DOHH2 (cell line): Measurements from ENCODE around the gene PNMA3.
"Not testable (repeated sequence)": the region's sequence is repeated elsewhere in the genome, so short reads cannot be mapped to it uniquely, and the experiment has no call there.

Experiments used
- H3F3A ChIP-seq: fragments of 200-600 bp; sonication (generic), shearing (Covaris generic); 2 replicates; pipeline ENCODE4 v1.6.0; 2016; ENCODE audit warnings: antibody characterized with exemption, mild to moderate bottlenecking; ENCODE audit not compliant: control insufficient read depth, insufficient read depth
- H3K27ac ChIP-seq: fragments of 200-600 bp; sonication (generic); 2 replicates; pipeline ENCODE4 v1.5.1; 2014; ENCODE audit warnings: low read depth, mild to moderate bottlenecking, low read length, moderate library complexity
- H3K27me3 ChIP-seq: fragments of 200-600 bp; sonication (generic); 2 replicates; pipeline ENCODE4 v1.6.1; 2014; ENCODE audit warnings: mild to moderate bottlenecking, low read length, mixed read lengths; ENCODE audit not compliant: control insufficient read depth
- H3K36me3 ChIP-seq: fragments of 200-600 bp; sonication (generic); 2 replicates; pipeline ENCODE4 v1.6.1; 2014; ENCODE audit warnings: mild to moderate bottlenecking, low read length, moderate library complexity, mixed read lengths; ENCODE audit not compliant: control insufficient read depth
- H3K4me1 ChIP-seq: fragments of 200-600 bp; sonication (generic); 2 replicates; pipeline ENCODE4 v1.6.1; 2014; ENCODE audit warnings: mild to moderate bottlenecking, low read length, mixed read lengths; ENCODE audit not compliant: control insufficient read depth
- H3K4me2 ChIP-seq: fragments of 200-600 bp; sonication (generic); 2 replicates; pipeline ENCODE4 v1.6.0; 2014; ENCODE audit warnings: mild to moderate bottlenecking, low read length, moderate library complexity
- H3K4me3 ChIP-seq: fragments of 200-600 bp; sonication (generic); 2 replicates; pipeline ENCODE4 v1.5.1; 2014; ENCODE audit warnings: mild to moderate bottlenecking, low read length, mixed read lengths
- H3K79me2 ChIP-seq: fragments of 200-600 bp; sonication (generic); 2 replicates; pipeline ENCODE4 v1.6.1; 2014; ENCODE audit warnings: mild to moderate bottlenecking, low read length, mixed read lengths; ENCODE audit not compliant: control insufficient read depth
- H3K9me2 ChIP-seq: fragments of 200-600 bp; sonication (generic); replicated peaks from 2 replicates; pipeline ENCODE4 v1.6.1; 2014; ENCODE audit warnings: mild to moderate bottlenecking, low read length, mixed read lengths; ENCODE audit not compliant: control insufficient read depth
- H3K9me3 ChIP-seq: fragments of 200-600 bp; sonication (generic); 2 replicates; pipeline ENCODE4 v1.6.1; 2014; ENCODE audit warnings: antibody characterized with exemption, low read length, mixed read lengths; ENCODE audit not compliant: control insufficient read depth, insufficient read depth
- H4K20me1 ChIP-seq: fragments of 200-600 bp; sonication (generic); 2 replicates; pipeline ENCODE4 v1.6.0; 2014; ENCODE audit warnings: low read depth, mild to moderate bottlenecking, antibody characterized with exemption, low read length, moderate library complexity; ENCODE audit not compliant: control insufficient read depth, insufficient read depth
- CTCF ChIP-seq: fragments of 200-600 bp; sonication (generic); IDR thresholded peaks from one replicate; pipeline ENCODE4 v1.5.1; 2014; ENCODE audit warnings: antibody characterized with exemption, mild to moderate bottlenecking, low read depth, low read length; ENCODE audit not compliant: poor library complexity, severe bottlenecking
- EZH2phosphoT487 ChIP-seq: fragments of 200-600 bp; sonication (generic); IDR thresholded peaks from 2 replicates; pipeline ENCODE4 v1.6.1; 2017; ENCODE audit warnings: borderline replicate concordance, mild to moderate bottlenecking, antibody characterized with exemption, low read length, moderate library complexity, mixed read lengths

PNMA3 gene

GRCh38 chrX:153074935-153075334, 18.7 kb downstream of the PNMA3 start:
- no peak for TF ChIP-seq EZH2phosphoT487
- TF ChIP-seq CTCF: no peak
- Histone ChIP-seq H3K9me2 (no peaks in the 10 kb centered on the region), H3K4me1 (no peaks in the 10 kb centered on the region), H3F3A (no peaks in the 10 kb centered on the region), H3K4me2 (no peak overlapping the region), H3K79me2 (no peaks in the 10 kb centered on the region), H3K27me3 (no peaks in the 10 kb centered on the region), H3K27ac (no peak overlapping the region), H3K36me3 (no peaks in the 10 kb centered on the region), H3K4me3 (no peak overlapping the region), H3K9me3 (no peaks in the 10 kb centered on the region), H4K20me1 (no peaks in the 10 kb centered on the region)

DNA sequence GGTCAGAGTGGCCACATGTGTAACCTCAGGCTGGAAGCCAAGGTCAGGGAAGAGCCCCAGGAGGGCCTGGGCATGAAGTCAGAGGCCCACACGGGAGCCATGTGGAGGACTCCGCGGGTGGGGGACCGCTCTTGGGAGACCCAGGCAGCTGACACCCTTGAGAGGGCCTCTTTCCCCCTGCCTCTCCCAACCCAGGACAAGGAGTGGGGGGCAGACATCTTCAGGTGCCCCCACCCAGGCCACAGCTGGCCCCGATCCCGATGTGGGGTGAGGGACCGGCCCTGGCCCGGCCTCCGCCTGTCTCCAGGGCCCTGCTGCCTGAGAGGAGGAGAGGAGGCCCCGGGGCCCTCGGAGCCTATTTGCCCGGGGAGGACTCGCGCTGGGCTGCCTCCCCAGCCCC, 19.1 kb downstream of the PNMA3 start:
- no peaks in the 10 kb centered on the region for H3K9me2 ChIP-seq
- H3K4me1 ChIP-seq: no peaks in the 10 kb centered on the region
- no peaks in the 10 kb centered on the region for H3K27me3 ChIP-seq
- H3K9me3 ChIP-seq: no peaks in the 10 kb centered on the region
- no peak overlapping the region for H3K27ac ChIP-seq
- no peak overlapping the region for H3K4me2 ChIP-seq
- TF ChIP-seq EZH2phosphoT487 (no peak), CTCF (no peak)
- no peaks in the 10 kb centered on the region for H3F3A ChIP-seq
- no peaks in the 10 kb centered on the region for H4K20me1 ChIP-seq
- no peaks in the 10 kb centered on the region for H3K79me2 ChIP-seq
- no peak overlapping the region for H3K4me3 ChIP-seq
- H3K36me3 ChIP-seq: no peaks in the 10 kb centered on the region

DNA sequence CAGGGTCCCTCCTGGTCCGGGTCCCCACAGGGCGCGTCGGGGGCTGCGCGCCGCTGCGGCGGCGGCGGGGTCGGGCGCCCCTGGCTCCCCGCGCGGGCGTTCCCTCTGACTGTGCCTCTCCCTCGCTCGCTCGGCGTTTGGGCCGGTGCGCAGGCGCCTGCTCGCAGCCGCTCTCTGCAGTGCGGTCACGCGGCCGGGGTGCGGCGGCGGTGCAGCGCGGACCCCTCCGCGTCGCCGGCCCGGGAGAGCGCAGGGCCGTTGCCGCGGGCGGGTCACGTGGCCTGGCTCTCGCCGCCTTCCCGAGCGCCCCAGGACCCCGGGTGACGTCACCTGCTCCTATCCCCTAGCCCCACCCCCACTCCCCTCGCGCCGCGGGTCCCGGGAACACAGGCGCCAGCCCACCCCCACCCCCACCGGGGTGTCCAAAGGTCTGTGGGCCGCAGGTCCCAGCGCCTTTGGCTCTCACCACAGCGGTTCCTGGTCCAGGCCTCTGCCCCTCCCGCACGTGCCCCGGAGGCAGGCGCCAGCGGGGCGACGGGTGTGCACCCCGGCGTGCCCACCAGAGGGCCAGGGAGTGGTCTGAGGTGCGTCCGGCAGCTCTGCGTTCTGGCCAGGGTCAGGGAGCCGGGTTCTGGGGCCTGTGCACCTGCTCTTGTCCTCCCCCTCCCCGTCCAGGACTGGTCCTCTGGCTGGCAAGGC, 21.3 kb downstream of the PNMA3 start:
- H3K27ac ChIP-seq, H3K4me1 ChIP-seq, H4K20me1 ChIP-seq, H3F3A ChIP-seq, H3K4me3 ChIP-seq, H3K36me3 ChIP-seq, H3K4me2 ChIP-seq, H3K79me2 ChIP-seq, H3K9me3 ChIP-seq, H3K27me3 ChIP-seq, H3K9me2 ChIP-seq: not testable (repeated sequence)

GRCh38 chrX:153083238-153083923, 27.1 kb downstream of the PNMA3 start:
- not testable (repeated sequence) for H3K4me1 ChIP-seq, H3K9me3 ChIP-seq, H3K9me2 ChIP-seq, H3K36me3 ChIP-seq, H3K4me3 ChIP-seq, H3K27ac ChIP-seq, H3K4me2 ChIP-seq, H3K27me3 ChIP-seq, H3K79me2 ChIP-seq, H4K20me1 ChIP-seq, H3F3A ChIP-seq
